Measurements from ENCODE around the gene MAT1A. TPM values are rescaled to one million over a fixed set of nuclear protein-coding genes. Genes with fewer than 3 reads are reported as not detected.
"Not testable (repeated sequence)": the region's sequence is repeated elsewhere in the genome, so short reads cannot be mapped to it uniquely, and the experiment has no call there.

The MAT1A gene
- total and polyA plus RNA-seq, 4 donors: 179 to 759 (median 494) TPM

DNA sequence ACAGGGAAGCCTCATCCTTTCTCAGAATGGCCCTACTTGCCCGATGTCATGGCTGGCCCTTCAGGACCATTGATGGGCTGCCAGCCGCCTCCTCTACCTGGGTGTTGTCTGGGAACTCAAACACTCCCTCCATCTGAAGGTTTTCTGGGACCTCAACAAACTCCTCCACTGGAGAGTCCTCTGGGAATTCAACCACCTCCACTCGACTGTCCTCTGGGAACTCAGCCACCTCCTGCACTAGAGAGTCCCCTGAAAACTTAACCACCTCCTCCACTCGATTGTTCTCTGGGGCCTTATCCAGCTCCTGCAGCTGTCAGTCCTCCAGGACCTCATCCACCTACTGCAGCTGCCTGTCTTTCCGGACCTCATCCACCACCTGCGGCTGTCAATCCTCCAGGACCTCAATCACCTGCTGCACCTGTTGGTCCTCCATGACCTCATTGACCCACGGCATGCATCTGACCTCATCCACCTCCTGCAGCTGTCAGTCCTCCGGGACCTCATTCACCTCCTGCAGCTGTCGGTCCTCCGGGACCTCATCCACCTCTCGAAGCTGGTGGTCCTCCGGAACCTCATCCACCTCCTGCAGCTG lies 37.1 kb downstream of the MAT1A start:
- WGBS: 89% methylated on average over 12 of the region's 12 CpGs
- TF ChIP-seq ATF3 (IDR thresholded peaks at IDR 0.05): no peak
- no peak for TF ChIP-seq JUND (IDR thresholded peaks at IDR 0.05)
- TF ChIP-seq RAD21 (IDR thresholded peaks at IDR 0.05): no peak
- no peak for TF ChIP-seq CTCF (IDR thresholded peaks at IDR 0.05; ENCODE audit: low read depth, low read length, missing input control)
- TF ChIP-seq SP1 (IDR thresholded peaks at IDR 0.05): no peak
- TF ChIP-seq, protein P1, sequence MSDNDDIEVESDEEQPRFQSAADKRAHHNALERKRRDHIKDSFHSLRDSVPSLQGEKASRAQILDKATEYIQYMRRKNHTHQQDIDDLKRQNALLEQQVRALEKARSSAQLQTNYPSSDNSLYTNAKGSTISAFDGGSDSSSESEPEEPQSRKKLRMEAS (IDR thresholded peaks at IDR 0.05): no peak
- TF ChIP-seq, protein P2, sequence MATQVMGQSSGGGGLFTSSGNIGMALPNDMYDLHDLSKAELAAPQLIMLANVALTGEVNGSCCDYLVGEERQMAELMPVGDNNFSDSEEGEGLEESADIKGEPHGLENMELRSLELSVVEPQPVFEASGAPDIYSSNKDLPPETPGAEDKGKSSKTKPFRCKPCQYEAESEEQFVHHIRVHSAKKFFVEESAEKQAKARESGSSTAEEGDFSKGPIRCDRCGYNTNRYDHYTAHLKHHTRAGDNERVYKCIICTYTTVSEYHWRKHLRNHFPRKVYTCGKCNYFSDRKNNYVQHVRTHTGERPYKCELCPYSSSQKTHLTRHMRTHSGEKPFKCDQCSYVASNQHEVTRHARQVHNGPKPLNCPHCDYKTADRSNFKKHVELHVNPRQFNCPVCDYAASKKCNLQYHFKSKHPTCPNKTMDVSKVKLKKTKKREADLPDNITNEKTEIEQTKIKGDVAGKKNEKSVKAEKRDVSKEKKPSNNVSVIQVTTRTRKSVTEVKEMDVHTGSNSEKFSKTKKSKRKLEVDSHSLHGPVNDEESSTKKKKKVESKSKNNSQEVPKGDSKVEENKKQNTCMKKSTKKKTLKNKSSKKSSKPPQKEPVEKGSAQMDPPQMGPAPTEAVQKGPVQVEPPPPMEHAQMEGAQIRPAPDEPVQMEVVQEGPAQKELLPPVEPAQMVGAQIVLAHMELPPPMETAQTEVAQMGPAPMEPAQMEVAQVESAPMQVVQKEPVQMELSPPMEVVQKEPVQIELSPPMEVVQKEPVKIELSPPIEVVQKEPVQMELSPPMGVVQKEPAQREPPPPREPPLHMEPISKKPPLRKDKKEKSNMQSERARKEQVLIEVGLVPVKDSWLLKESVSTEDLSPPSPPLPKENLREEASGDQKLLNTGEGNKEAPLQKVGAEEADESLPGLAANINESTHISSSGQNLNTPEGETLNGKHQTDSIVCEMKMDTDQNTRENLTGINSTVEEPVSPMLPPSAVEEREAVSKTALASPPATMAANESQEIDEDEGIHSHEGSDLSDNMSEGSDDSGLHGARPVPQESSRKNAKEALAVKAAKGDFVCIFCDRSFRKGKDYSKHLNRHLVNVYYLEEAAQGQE (IDR thresholded peaks at IDR 0.05): no peak
- no peak for TF ChIP-seq FOXA2 (IDR thresholded peaks at IDR 0.05)
- no peak for TF ChIP-seq EGR1 (IDR thresholded peaks at IDR 0.05; ENCODE audit: low read depth in 2 of 2)
- no peak for TF ChIP-seq FOXA1 (IDR thresholded peaks at IDR 0.05)
- no peak overlapping the region for H3K27ac ChIP-seq (ENCODE audit: low read depth in 1 of 2, low read length in 2 of 2)
- no peaks in the 10 kb centered on the region for H3K9me3 ChIP-seq (ENCODE audit: control insufficient read depth in 4 of 4, low read length in 3 of 4)
- no peaks in the 10 kb centered on the region for H3K4me1 ChIP-seq (ENCODE audit: control insufficient read depth in 4 of 4, insufficient read depth in 4 of 4, low read length in 3 of 4)
- no peaks in the 10 kb centered on the region for H3K36me3 ChIP-seq (ENCODE audit: control insufficient read depth in 4 of 4, insufficient read depth in 3 of 4, low read depth in 1 of 4, low read length in 3 of 4)
- no peak overlapping the region for H3K4me3 ChIP-seq (ENCODE audit: low read depth in 1 of 3, low read length in 3 of 3)
- no peaks in the 10 kb centered on the region for H3K27me3 ChIP-seq (ENCODE audit: control insufficient read depth in 4 of 4, insufficient read depth in 4 of 4, low read length in 3 of 4)
- H3K9ac ChIP-seq (ENCODE audit: low read depth in 1 of 2, low read length in 2 of 2): no peak overlapping the region
- DNase-seq (ENCODE audit: low spot score): no peak

DNA sequence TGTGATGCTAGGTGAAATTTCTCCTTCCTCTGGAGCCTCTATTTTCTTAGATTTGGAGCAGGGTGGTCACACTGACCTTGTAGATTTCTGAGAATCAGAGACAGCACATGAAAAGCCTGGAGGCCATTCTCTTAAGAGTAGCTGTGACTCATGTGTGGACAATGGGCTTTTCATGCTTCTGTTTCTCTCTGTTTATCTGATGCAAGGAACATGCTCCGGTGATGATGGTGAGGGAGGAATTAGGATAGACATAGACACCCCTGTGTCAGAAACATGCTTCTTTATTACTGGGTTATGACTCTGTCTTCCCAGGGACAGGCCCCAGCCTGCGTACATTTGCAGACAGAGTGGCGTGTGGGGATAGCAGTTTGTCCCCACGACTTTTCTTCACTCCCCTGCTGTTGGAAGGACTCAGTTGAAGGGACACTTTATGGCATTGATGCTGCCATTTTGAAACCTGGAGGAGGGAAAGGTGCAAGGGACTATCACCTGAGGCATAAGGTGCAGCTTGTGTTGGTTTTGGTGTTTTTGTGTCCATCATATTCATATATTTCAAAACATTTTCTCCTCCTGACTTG lies 37.7 kb downstream of the MAT1A start:
- not testable (repeated sequence) for H3K4me3 ChIP-seq (ENCODE audit: low read depth in 1 of 3, low read length in 3 of 3); H3K36me3 ChIP-seq (ENCODE audit: control insufficient read depth in 4 of 4, insufficient read depth in 3 of 4, low read depth in 1 of 4, low read length in 3 of 4); DNase-seq (ENCODE audit: low spot score); H3K27me3 ChIP-seq (ENCODE audit: control insufficient read depth in 4 of 4, insufficient read depth in 4 of 4, low read length in 3 of 4); H3K9ac ChIP-seq (ENCODE audit: low read depth in 1 of 2, low read length in 2 of 2); H3K4me1 ChIP-seq (ENCODE audit: control insufficient read depth in 4 of 4, insufficient read depth in 4 of 4, low read length in 3 of 4); H3K27ac ChIP-seq (ENCODE audit: low read depth in 1 of 2, low read length in 2 of 2); H3K9me3 ChIP-seq (ENCODE audit: control insufficient read depth in 4 of 4, low read length in 3 of 4)
- 92% methylated on average over 3 of the region's 4 CpGs for WGBS

DNA sequence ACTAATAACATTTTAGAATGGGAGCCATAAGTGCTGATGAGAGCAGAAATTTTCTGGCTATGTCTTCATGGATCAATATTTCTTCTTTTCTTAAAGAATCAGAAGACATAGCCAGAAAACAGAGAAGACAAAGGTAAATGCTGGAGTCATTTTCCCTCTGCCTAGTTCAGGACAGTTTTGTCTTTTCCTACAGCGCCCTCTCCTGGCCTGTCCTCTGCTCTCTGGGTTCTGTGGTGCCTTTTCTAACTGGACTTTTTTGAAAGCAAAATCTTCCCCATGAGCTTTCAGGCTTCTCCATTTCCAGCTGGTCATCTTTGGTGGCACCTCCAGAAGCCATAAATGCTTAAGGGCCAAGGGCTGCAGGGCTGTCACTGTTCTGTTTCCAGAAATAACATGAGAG lies 39.1 kb downstream of the MAT1A start:
- H3K4me3 ChIP-seq (ENCODE audit: low read depth in 1 of 3, low read length in 3 of 3); DNase-seq (ENCODE audit: low spot score); H3K9me3 ChIP-seq (ENCODE audit: control insufficient read depth in 4 of 4, low read length in 3 of 4); H3K27me3 ChIP-seq (ENCODE audit: control insufficient read depth in 4 of 4, insufficient read depth in 4 of 4, low read length in 3 of 4); H3K4me1 ChIP-seq (ENCODE audit: control insufficient read depth in 4 of 4, insufficient read depth in 4 of 4, low read length in 3 of 4); H3K9ac ChIP-seq (ENCODE audit: low read depth in 1 of 2, low read length in 2 of 2); H3K36me3 ChIP-seq (ENCODE audit: control insufficient read depth in 4 of 4, insufficient read depth in 3 of 4, low read depth in 1 of 4, low read length in 3 of 4); H3K27ac ChIP-seq (ENCODE audit: low read depth in 1 of 2, low read length in 2 of 2): not testable (repeated sequence)
- no CpG with 5 or more reads among the region's 1 CpG for WGBS

GRCh38 chr10:80249906-80250305 lies 39.6 kb downstream of the MAT1A start:
- H3K36me3 ChIP-seq (ENCODE audit: control insufficient read depth in 4 of 4, insufficient read depth in 3 of 4, low read depth in 1 of 4, low read length in 3 of 4); H3K9ac ChIP-seq (ENCODE audit: low read depth in 1 of 2, low read length in 2 of 2); H3K4me1 ChIP-seq (ENCODE audit: control insufficient read depth in 4 of 4, insufficient read depth in 4 of 4, low read length in 3 of 4); DNase-seq (ENCODE audit: low spot score); H3K4me3 ChIP-seq (ENCODE audit: low read depth in 1 of 3, low read length in 3 of 3); H3K27me3 ChIP-seq (ENCODE audit: control insufficient read depth in 4 of 4, insufficient read depth in 4 of 4, low read length in 3 of 4); H3K9me3 ChIP-seq (ENCODE audit: control insufficient read depth in 4 of 4, low read length in 3 of 4); H3K27ac ChIP-seq (ENCODE audit: low read depth in 1 of 2, low read length in 2 of 2): not testable (repeated sequence)
- 39% methylated on average over 3 of the region's 4 CpGs for whole genome bisulfite sequencing

DNA sequence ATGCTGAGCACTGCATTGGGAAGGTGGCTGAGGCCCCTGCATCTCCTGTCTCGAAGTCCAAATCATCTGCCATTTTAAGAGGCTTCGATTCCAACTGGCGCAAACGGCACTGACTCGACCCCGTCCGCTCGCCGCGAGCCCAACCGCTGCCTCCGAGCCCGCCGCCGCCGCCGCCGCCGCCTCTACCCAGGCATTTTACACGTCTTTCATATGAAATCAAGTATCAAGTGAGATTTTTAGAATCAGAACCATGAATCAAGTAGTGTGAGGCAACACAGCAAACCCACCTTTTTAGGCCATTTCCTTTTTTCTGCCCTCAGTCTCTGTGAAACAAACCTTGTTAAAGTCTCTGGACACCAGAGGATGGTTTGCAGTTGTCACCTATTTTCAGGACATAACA lies 41.8 kb downstream of the MAT1A start:
- not testable (repeated sequence) for H3K27ac ChIP-seq (ENCODE audit: low read depth in 1 of 2, low read length in 2 of 2); H3K9me3 ChIP-seq (ENCODE audit: control insufficient read depth in 4 of 4, low read length in 3 of 4); DNase-seq (ENCODE audit: low spot score); H3K4me3 ChIP-seq (ENCODE audit: low read depth in 1 of 3, low read length in 3 of 3); H3K36me3 ChIP-seq (ENCODE audit: control insufficient read depth in 4 of 4, insufficient read depth in 3 of 4, low read depth in 1 of 4, low read length in 3 of 4); H3K4me1 ChIP-seq (ENCODE audit: control insufficient read depth in 4 of 4, insufficient read depth in 4 of 4, low read length in 3 of 4); H3K27me3 ChIP-seq (ENCODE audit: control insufficient read depth in 4 of 4, insufficient read depth in 4 of 4, low read length in 3 of 4); H3K9ac ChIP-seq (ENCODE audit: low read depth in 1 of 2, low read length in 2 of 2)
- 98% methylated on average over 18 of the region's 20 CpGs for WGBS
